Glomerular endothelial cell (primary cell): Measurements from ENCODE around the gene MOB3B. TPM values are rescaled to one million over a fixed set of nuclear protein-coding genes. Genes with fewer than 3 reads are reported as not detected.
"Not testable (repeated sequence)": the region's sequence is repeated elsewhere in the genome, so short reads cannot be mapped to it uniquely, and the experiment has no call there.

Experiments used
- DNase-seq: peaks from one replicate; pipeline ENCODE4 v3.0.0-alpha.2; 2011; ENCODE audit warnings: low read depth, low spot score; ENCODE audit errors: extremely low read depth
- total RNA-seq: library from RNA; depleted of rRNA; stranded (reverse); fragments of >200 nt; gene quantifications from 2 replicates; pipeline ENCODE4 v1.2.3, GENCODE V29; 2015

Gene MOB3B
- total RNA-seq, 1 donor from 2014 or later: 0.47 TPM

- no peak for DNase-seq
These were observed 9.8 kb downstream of the MOB3B start for GRCh38 chr9:27519466-27520465.

- no peak for DNase-seq
These were observed 10.8 kb downstream of the MOB3B start for GRCh38 chr9:27518809-27519208.

DNA sequence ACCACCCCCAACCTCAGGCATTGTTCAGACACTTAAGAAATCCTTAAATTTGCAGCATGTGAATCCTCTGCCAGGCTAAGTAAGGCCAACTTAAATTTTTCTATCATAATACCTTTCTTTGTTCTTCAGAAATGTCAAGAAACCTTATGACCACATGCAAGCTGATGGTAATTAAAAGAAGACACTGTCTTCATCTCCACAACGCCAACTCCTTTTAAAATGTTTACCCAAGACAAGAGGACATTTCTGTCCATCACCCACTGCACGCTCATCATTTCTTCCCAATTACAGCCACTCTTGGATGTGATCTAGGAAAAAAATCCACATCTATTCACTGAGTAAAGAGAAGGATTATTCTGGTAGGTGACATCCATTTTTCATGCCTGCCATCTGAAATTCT, 11.6 kb downstream of the MOB3B start:
- DNase-seq: no peak

GRCh38 chr9:27514551-27514950, 15.1 kb downstream of the MOB3B start:
- DNase-seq: no peak

DNA sequence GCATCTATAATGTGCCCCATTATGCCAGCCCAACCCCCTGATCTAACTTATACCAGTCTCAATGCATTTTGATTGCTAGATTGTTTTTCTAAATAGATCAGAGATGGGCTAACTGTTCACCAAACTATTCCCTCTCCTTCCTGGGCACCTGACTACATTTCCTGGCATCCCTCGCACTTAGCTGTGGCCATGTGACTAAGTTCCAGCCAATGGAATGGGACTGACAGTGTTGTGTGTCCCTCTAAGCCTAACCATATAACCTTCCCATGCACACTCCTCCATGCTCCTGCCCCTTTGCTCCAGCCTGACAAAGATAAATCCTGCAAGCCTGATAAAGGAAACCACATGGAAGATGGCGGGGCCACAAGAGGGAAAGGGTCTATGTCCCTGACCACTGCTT, 17.8 kb downstream of the MOB3B start:
- no peak for DNase-seq

GRCh38 chr9:27510780-27511179, 18.8 kb downstream of the MOB3B start:
- no peak for DNase-seq

DNA sequence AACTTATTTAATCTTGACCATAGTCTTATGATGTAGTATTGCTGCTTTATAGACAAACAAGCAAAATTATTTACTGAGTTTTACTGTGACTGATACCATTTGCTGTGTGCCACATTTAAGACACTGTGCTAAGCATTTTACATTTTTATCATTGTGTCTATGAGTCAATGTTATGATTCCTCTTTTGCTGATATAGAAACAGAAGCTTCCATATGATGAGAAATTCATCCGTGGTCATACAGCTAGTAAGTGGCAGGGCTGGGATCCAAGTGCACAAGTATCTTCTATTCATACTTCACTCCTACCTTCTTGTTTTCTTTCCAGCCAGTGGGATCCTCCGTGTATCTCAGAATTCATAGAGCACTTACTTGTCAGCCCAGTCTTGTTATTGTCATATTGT, 22.6 kb downstream of the MOB3B start:
- DNase-seq: no peak

GRCh38 chr9:27505744-27506161, 23.9 kb downstream of the MOB3B start:
- DNase-seq: no peak

GRCh38 chr9:27504259-27504658, 25.4 kb downstream of the MOB3B start:
- no peak for DNase-seq

- DNase-seq: no peak
These were observed 26.0 kb downstream of the MOB3B start for GRCh38 chr9:27503623-27504022.

GRCh38 chr9:27500902-27501301, 28.7 kb downstream of the MOB3B start:
- DNase-seq: not testable (repeated sequence)

GRCh38 chr9:27499451-27499850, 30.2 kb downstream of the MOB3B start:
- DNase-seq: peak; percentile 37

- DNase-seq: no peak
These were observed 31.7 kb downstream of the MOB3B start for GRCh38 chr9:27497883-27498417.

DNA sequence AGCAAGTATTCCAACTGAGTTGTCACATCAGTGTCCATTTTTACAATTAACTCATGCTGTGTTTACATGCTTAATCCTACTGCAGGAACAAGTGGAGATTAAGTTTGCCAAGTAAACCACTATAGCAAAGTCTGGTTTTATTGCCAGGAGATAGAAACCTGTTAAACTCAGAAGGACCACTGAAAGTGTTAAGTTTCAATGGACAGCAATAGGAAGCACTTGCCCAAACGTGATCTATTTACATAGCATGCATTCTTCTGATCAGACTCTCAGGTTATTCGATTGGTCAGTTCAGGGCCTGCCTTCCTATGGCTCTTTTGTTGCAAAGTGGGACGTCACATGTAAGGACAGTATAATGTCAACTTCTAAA, 33.5 kb downstream of the MOB3B start:
- DNase-seq: no peak

GRCh38 chr9:27495480-27496134, 34.0 kb downstream of the MOB3B start:
- DNase-seq: no peak

- no peak for DNase-seq
These were observed 38.5 kb downstream of the MOB3B start for GRCh38 chr9:27491154-27491553.

DNA sequence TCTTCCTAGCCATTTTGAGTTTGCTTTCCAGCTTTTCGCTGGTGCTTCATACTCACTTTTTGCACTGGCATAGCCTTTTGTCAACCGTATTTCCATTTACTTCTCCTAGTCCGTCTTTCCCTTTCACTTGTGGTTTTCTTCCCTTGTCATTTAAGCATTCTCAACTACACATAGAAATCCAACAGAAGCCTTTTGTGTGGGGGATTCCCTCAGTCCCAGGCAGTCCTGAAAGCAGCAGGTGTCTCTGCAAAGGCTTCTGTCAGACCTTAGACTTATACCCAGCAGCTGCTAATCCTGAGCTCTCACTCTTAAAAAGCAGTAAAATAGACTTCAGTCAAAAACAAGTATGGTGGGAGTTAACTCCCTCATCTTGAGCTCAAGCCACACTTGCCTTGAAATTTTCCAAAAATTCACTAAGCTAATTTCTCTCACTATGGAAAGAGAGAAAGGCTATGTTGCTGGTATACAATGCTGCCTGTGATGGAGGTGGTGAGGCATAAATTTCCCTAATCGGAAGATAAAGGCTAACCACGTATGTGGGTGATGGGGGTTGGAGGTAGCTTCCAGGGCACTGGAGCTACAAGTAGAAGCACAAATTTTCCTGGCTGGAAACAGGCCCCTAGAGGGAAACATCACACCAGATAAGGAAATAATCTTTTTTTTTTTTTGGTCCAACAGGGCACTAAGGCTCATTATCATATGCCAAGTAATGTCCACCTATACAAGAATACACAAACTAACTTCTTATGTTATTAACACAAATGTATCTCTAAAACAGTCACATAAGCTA, 40.3 kb downstream of the MOB3B start:
- no peak for DNase-seq

DNA sequence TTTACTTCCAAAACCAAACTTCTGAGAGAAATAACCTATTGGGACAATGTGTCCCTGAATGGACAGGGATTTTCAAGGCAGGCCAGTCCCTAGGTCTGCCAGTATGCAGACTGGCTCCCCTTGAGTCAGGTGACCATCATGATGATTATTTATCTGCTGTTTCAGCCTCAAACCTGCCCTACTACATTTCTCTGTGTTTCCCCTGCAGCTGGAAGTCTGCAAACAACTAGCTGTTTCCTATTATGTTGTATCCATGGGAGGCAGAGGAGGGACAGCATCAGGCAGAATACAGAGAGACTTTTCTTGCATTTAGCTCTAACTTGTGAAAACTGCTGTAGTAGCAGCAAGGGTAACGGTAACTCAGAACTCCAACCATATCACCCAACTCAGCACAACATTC, 41.7 kb downstream of the MOB3B start:
- no peak for DNase-seq

- DNase-seq: no peak
These were observed 42.4 kb downstream of the MOB3B start for GRCh38 chr9:27487128-27487640.

DNA sequence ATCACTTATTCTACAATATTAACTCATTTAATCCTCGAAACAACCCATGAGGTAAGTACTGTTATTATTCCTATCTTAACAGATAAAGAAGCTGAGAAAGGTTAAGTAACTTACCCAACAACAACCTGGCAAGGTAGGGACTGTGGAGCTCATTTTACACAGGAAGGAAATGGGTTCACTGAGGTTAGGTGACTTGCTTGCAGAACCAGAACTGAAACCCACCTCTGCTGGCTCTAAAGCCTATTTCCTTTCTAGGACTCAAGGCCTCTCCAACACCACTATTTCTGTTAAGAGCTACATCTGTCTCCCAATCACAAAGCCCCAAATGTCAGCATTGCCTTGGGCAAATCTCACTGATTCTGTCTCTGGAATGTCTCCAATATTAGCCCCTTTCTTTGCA, 44.5 kb downstream of the MOB3B start:
- no peak for DNase-seq

DNA sequence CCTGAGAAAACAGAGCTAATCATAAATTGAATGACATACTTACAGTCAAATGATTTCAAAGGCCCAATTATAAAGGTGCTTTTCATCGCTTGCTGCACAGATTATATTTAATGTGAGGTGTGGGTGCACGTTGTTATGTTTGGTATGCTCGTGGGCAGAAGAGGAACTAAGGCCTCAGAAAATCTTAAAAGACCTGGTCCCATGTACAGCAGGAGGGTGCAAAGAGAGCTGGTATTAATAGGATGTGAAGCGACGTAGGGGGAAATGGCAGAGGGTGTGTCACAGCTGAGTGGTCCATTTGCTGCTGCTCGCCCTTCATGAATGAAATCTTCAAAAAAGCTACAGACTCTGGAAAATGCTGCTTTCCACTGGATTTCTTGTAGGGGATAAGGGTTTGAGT, 46.0 kb downstream of the MOB3B start:
- no peak for DNase-seq
